HEK293 (cell line): ENCODE data around the gene CCSER1.

Source experiments
- CTCF ChIA-PET: fragments of 350-600 bp; formaldehyde crosslinking; extraction: SDS; loops from one replicate; lab custom pipeline; 2021; ENCODE audit warnings: antibody characterized with exemption; lab: Yijun Ruan, JAX
- POLR2A ChIA-PET: fragments of 300-600 bp; formaldehyde crosslinking; extraction: SDS; loops from one replicate; lab custom pipeline; 2020; ENCODE audit warnings: antibody characterized with exemption, inconsistent platforms; lab: Yijun Ruan, JAX
- H3K27ac ChIP-seq: fragments of 200-500 bp; sonication (Bioruptor generic); 2 replicates; pipeline ENCODE4 v1.5.1; 2014; ENCODE audit warnings: low read depth, low read length, control low read depth, inconsistent platforms; ENCODE audit errors: extremely low read depth
- H3K36me3 ChIP-seq, 2 experiments: fragments of 200-500 bp in 1 of 2; sonication (Bioruptor generic) in 1 of 2; 1 replicate in 1 of 2; 2 replicates in 1 of 2; pipeline ENCODE4 v1.5.1; 2014 to 2017; ENCODE audit warnings: inconsistent platforms in 2 of 2, low read length in 2 of 2; ENCODE audit not compliant: control insufficient read depth in 2 of 2, insufficient read depth in 1 of 2
- H3K4me1 ChIP-seq: fragments of 200-500 bp; sonication (Bioruptor generic); 2 replicates; pipeline ENCODE4 v1.5.1; 2014; ENCODE audit warnings: mild to moderate bottlenecking, low read length, inconsistent platforms; ENCODE audit not compliant: control insufficient read depth, insufficient read depth
- H3K4me3 ChIP-seq: 2 replicates; pipeline ENCODE4 v1.5.1; 2011; ENCODE audit warnings: low read depth, mild to moderate bottlenecking, control low read depth, low read length, moderate library complexity
- H3K9me3 ChIP-seq: fragments of 200-500 bp; sonication (Bioruptor generic); 2 replicates; pipeline ENCODE4 v1.5.1; 2014; ENCODE audit warnings: low read depth, low read length, inconsistent platforms; ENCODE audit not compliant: control insufficient read depth, insufficient read depth
- IKZF3 ChIP-seq: fragments of 450-650 bp; IDR thresholded peaks from 2 replicates; pipeline ENCODE4 v1.5.0; 2018; ENCODE audit warnings: missing biosample characterization, mild to moderate bottlenecking, missing genetic modification characterization, moderate library complexity
- RBAK ChIP-seq: fragments of 450-650 bp; formaldehyde crosslinking; IDR thresholded peaks from 2 replicates; pipeline ENCODE4 v1.5.1; 2016; ENCODE audit warnings: missing biosample characterization, missing genetic modification characterization
- ZBTB48 ChIP-seq: fragments of 450-650 bp; formaldehyde crosslinking; IDR thresholded peaks from 2 replicates; pipeline ENCODE4 v1.5.1; 2016; ENCODE audit warnings: missing biosample characterization, missing genetic modification characterization
- ZNF175 ChIP-seq: fragments of 450-650 bp; formaldehyde crosslinking; IDR thresholded peaks from 2 replicates; pipeline ENCODE4 v1.5.1; 2016; ENCODE audit warnings: missing biosample characterization, missing genetic modification characterization
- ZNF19 ChIP-seq: fragments of 450-650 bp; formaldehyde crosslinking; IDR thresholded peaks from 2 replicates; pipeline ENCODE4; 2016; ENCODE audit warnings: missing biosample characterization, missing genetic modification characterization, low read depth
- ZNF223 ChIP-seq: fragments of 450-650 bp; formaldehyde crosslinking; IDR thresholded peaks from 2 replicates; pipeline ENCODE4 v1.5.1; 2016; ENCODE audit warnings: missing biosample characterization, missing genetic modification characterization
- ZNF23 ChIP-seq: fragments of 450-650 bp; formaldehyde crosslinking; IDR thresholded peaks from 2 replicates; pipeline ENCODE4 v1.5.1; 2016; ENCODE audit warnings: missing biosample characterization, missing genetic modification characterization, borderline replicate concordance
- ZNF280D ChIP-seq: fragments of 450-650 bp; formaldehyde crosslinking; IDR thresholded peaks from 2 replicates; pipeline ENCODE4 v1.5.1; 2016; ENCODE audit warnings: missing biosample characterization, missing genetic modification characterization
- ZNF473 ChIP-seq: fragments of 450-650 bp; formaldehyde crosslinking; IDR thresholded peaks from 2 replicates; pipeline ENCODE4 v1.5.1; 2017; ENCODE audit warnings: missing biosample characterization, missing genetic modification characterization
- ZNF530 ChIP-seq: fragments of 450-650 bp; formaldehyde crosslinking; IDR thresholded peaks from 2 replicates; pipeline ENCODE4 v1.5.1; 2016; ENCODE audit warnings: low read depth, missing biosample characterization, missing genetic modification characterization
- ZNF561 ChIP-seq: fragments of 450-650 bp; IDR thresholded peaks from 2 replicates; pipeline ENCODE4 v1.5.1; 2018; ENCODE audit warnings: missing biosample characterization, missing genetic modification characterization, borderline replicate concordance
- ZNF624 ChIP-seq: fragments of 450-650 bp; formaldehyde crosslinking; IDR thresholded peaks from 2 replicates; pipeline ENCODE4 v1.5.1; 2017; ENCODE audit warnings: missing biosample characterization, missing genetic modification characterization
- ZNF677 ChIP-seq: fragments of 450-650 bp; IDR thresholded peaks from 2 replicates; pipeline ENCODE4 v1.5.0; 2018; ENCODE audit warnings: missing biosample characterization, mild to moderate bottlenecking, missing genetic modification characterization, moderate library complexity
- ZNF776 ChIP-seq: fragments of 450-650 bp; formaldehyde crosslinking; IDR thresholded peaks from 2 replicates; pipeline ENCODE4 v1.5.0; 2017; ENCODE audit warnings: missing biosample characterization, missing genetic modification characterization, borderline replicate concordance
- ZNF830 ChIP-seq: fragments of 450-650 bp; IDR thresholded peaks from 2 replicates; pipeline ENCODE4 v1.5.0; 2018; ENCODE audit warnings: missing biosample characterization, missing genetic modification characterization, low read depth, mild to moderate bottlenecking, moderate library complexity
- ZSCAN16 ChIP-seq: fragments of 450-650 bp; formaldehyde crosslinking; IDR thresholded peaks from 2 replicates; pipeline ENCODE4 v1.5.1; 2016; ENCODE audit warnings: missing biosample characterization, missing genetic modification characterization

Gene CCSER1

GRCh38 chr4:90537491-90537890 is 410.3 kb downstream of the CCSER1 start (continued):
- TF ChIP-seq ZNF280D (tag by site-specific recombination) (no peak), ZNF19 (tag by site-specific recombination) (no peak)

GRCh38 chr4:90540536-90540935 is 413.3 kb downstream of the CCSER1 start:
- no peak overlapping the region for H3K27ac ChIP-seq
- H3K4me3 ChIP-seq = no peak overlapping the region
- ChIA-PET CTCF (no interaction called here), POLR2A (no interaction called here)
- H3K9me3 ChIP-seq = no peaks in the 10 kb centered on the region
- peaks cover 3% of the 10 kb centered on the region; the same call in 1 of the 2 replicates for H3K4me1 ChIP-seq
- H3K36me3 ChIP-seq = no peaks in the 10 kb centered on the region
- TF ChIP-seq RBAK (tag by site-specific recombination) = no peak
- TF ChIP-seq ZNF624 (tag by site-specific recombination) = no peak
- TF ChIP-seq ZNF473 = no peak
- TF ChIP-seq ZNF677 (tag by site-specific recombination) = no peak
- TF ChIP-seq ZNF530 = no peak
- no peak for TF ChIP-seq ZNF776 (tag by site-specific recombination)
- no peak for TF ChIP-seq ZNF23
- no peak for TF ChIP-seq ZNF830
- TF ChIP-seq IKZF3 (tag by site-specific recombination) = no peak
- no peak for TF ChIP-seq ZBTB48 (tag by site-specific recombination)
- TF ChIP-seq ZNF175 (tag by site-specific recombination) = no peak
- TF ChIP-seq ZNF223 = no peak
- TF ChIP-seq ZNF280D (tag by site-specific recombination) = no peak

DNA sequence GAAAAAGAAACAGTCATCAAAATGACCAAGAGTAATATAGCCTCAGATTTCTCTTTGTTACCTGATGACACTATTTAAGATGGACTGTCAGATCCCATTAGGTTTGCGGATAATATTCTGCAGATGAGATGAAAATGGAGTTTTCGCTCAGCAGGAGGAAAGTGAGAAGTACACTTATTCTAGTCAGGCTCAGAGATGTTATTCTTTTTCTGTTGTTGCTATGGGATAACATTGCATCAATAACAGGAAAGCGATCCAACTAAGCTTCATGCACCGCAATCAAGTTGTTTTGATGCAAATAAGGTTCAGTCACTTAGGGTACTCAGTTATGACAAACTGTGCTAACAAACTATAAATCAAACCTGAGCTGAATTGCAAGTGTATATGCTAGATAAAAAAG is 415.0 kb downstream of the CCSER1 start:
- no peak for TF ChIP-seq ZNF561 (tag by site-specific recombination)
- TF ChIP-seq ZSCAN16 (tag by site-specific recombination) = no peak
- TF ChIP-seq, all 188 proteins: peak for 0
- POLR2A ChIA-PET = no interaction called here

More for the DNA sequence above, 415.0 kb downstream of the CCSER1 start:
- peaks cover 3% of the 10 kb centered on the region; the same call in 1 of the 2 replicates for H3K4me1 ChIP-seq
- H3K27ac ChIP-seq = no peak overlapping the region
- no peaks in the 10 kb centered on the region for H3K9me3 ChIP-seq
- no peak overlapping the region for H3K4me3 ChIP-seq
- no peaks in the 10 kb centered on the region for H3K36me3 ChIP-seq
- CTCF ChIA-PET = no interaction called here
